ENCODE data around the gene SART3.
A peak's percentile ranks its signal among the peaks of the same experiment; 100 is the strongest.

The SART3 gene

GRCh38 chr12:108573317-108573716 lies 12.3 kb upstream of the SART3 start:
- H3K4ac ChIP-seq (ENCODE audit: low read depth in 1 of 2, low read length in 2 of 2): no peak overlapping the region
- no peaks in the 10 kb centered on the region for H3K79me1 ChIP-seq (replicated peaks; ENCODE audit: low read length, poor library complexity, severe bottlenecking)
- 86% methylated on average over 1 of the region's 2 CpGs for WGBS
- H4K8ac ChIP-seq (ENCODE audit: low read length): no peak overlapping the region
- H3K9me3 ChIP-seq (ENCODE audit: control insufficient read depth, low read length): no peaks in the 10 kb centered on the region
- H2BK5ac ChIP-seq (ENCODE audit: low read depth, low read length, poor library complexity, severe bottlenecking): no peak overlapping the region
- H3K36me3 ChIP-seq (ENCODE audit: control insufficient read depth in 1 of 2, insufficient read depth in 2 of 2, low read depth in 1 of 2, low read length in 2 of 2): peaks cover 6 to 19% of the 10 kb centered on the region in 2 experiments
- no peak overlapping the region for H3K4me2 ChIP-seq (ENCODE audit: low read length, poor library complexity, severe bottlenecking)
- no peak overlapping the region for H3K9ac ChIP-seq (ENCODE audit: low read length)
- H3K18ac ChIP-seq (ENCODE audit: low read depth in 1 of 2, low read length in 2 of 2): no peak overlapping the region
- H2AK5ac ChIP-seq (ENCODE audit: low read length, severe bottlenecking): no peak overlapping the region
- DNase-seq: no peak
- H2BK15ac ChIP-seq (ENCODE audit: low read depth, poor library complexity, severe bottlenecking): no peak overlapping the region
- H2BK120ac ChIP-seq (ENCODE audit: low read depth, low read length): no peak overlapping the region
- H3K23ac ChIP-seq (ENCODE audit: low read length in 2 of 2): no peak overlapping the region
- H3K14ac ChIP-seq (ENCODE audit: low read length in 2 of 2): no peak overlapping the region
- H2BK12ac ChIP-seq (ENCODE audit: low read length in 2 of 2): no peak overlapping the region
- H3K4me3 ChIP-seq (ENCODE audit: insufficient read depth in 1 of 2, low read depth in 1 of 2, low read length in 2 of 2): no peak overlapping the region
- no peak overlapping the region for H3K27ac ChIP-seq (ENCODE audit: low read length, poor library complexity, severe bottlenecking)
- H3K4me1 ChIP-seq (ENCODE audit: control insufficient read depth, insufficient read depth, low read depth, low read length): peaks cover 13% of the 10 kb centered on the region
- no peak overlapping the region for H4K91ac ChIP-seq (ENCODE audit: low read length)
- no peaks in the 10 kb centered on the region for H3K27me3 ChIP-seq (ENCODE audit: control insufficient read depth in 1 of 2, insufficient read depth in 1 of 2, low read length in 2 of 2)
- no peak overlapping the region for H2AFZ ChIP-seq (ENCODE audit: low read depth, low read length)

GRCh38 chr12:108572166-108572790 lies 11.3 kb upstream of the SART3 start:
- Histone ChIP-seq H3K4ac (ENCODE audit: low read depth in 1 of 2, low read length in 2 of 2) (no peak overlapping the region), H2BK15ac (ENCODE audit: low read depth, poor library complexity, severe bottlenecking) (no peak overlapping the region), H3K4me2 (ENCODE audit: low read length, poor library complexity, severe bottlenecking) (no peak overlapping the region), H4K8ac (ENCODE audit: low read length) (no peak overlapping the region), H2BK120ac (ENCODE audit: low read depth, low read length) (no peak overlapping the region), H3K4me3 (ENCODE audit: insufficient read depth in 1 of 2, low read depth in 1 of 2, low read length in 2 of 2) (no peak overlapping the region), H3K9ac (ENCODE audit: low read length) (no peak overlapping the region), H3K18ac (ENCODE audit: low read depth in 1 of 2, low read length in 2 of 2) (no peak overlapping the region), H3K9me3 (ENCODE audit: control insufficient read depth, low read length) (no peaks in the 10 kb centered on the region), H3K36me3 (ENCODE audit: control insufficient read depth in 1 of 2, insufficient read depth in 2 of 2, low read depth in 1 of 2, low read length in 2 of 2) (peaks cover 7 to 29% of the 10 kb centered on the region in 2 experiments), H4K91ac (ENCODE audit: low read length) (no peak overlapping the region), H3K14ac (ENCODE audit: low read length in 2 of 2) (no peak overlapping the region), H2BK12ac (ENCODE audit: low read length in 2 of 2) (peak overlapping the region; percentile 19 to 61), H3K4me1 (ENCODE audit: control insufficient read depth, insufficient read depth, low read depth, low read length) (peaks cover 15% of the 10 kb centered on the region), H3K27me3 (ENCODE audit: control insufficient read depth in 1 of 2, insufficient read depth in 1 of 2, low read length in 2 of 2) (no peaks in the 10 kb centered on the region), H3K27ac (ENCODE audit: low read length, poor library complexity, severe bottlenecking) (no peak overlapping the region), H2AK5ac (ENCODE audit: low read length, severe bottlenecking) (peak overlapping the region; percentile 7), H2BK5ac (ENCODE audit: low read depth, low read length, poor library complexity, severe bottlenecking) (no peak overlapping the region), H3K79me1 (replicated peaks; ENCODE audit: low read length, poor library complexity, severe bottlenecking) (no peaks in the 10 kb centered on the region), H3K23ac (ENCODE audit: low read length in 2 of 2) (no peak overlapping the region), H2AFZ (ENCODE audit: low read depth, low read length) (no peak overlapping the region)
- 89% methylated on average over 8 of the region's 8 CpGs for WGBS
- DNase-seq: no peak

DNA sequence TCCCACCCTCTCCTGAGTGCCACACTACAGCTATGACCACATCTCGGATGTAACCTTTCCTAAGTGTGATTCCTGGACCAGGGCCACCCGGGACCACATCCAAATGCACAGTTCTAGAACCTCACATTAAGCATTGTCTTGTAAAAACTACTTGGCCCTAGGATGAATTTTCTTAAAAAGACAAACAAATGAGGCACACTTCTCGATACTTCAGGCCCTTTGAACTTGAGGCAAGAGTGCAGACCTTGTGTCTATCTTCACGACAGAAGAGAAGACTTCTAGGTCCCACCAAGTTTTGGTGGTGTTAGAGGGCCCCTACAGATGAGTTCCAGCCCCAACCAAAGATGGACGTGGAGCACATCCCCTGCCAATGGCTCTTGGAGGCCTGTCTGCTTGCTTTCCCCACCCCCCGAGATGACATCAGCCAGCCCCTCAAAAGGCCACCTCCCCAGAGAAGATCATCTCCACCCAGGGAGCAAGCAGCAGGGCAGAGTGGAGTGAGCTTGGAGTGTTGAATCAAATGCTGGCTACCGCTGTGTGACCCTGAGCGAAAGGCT lies 10.7 kb upstream of the SART3 start:
- peak overlapping the region in 1 of 2 experiments; percentile 18 for H3K18ac ChIP-seq (ENCODE audit: low read depth in 1 of 2, low read length in 2 of 2)
- no peak overlapping the region for H3K4me2 ChIP-seq (ENCODE audit: low read length, poor library complexity, severe bottlenecking)
- H3K27ac ChIP-seq (ENCODE audit: low read length, poor library complexity, severe bottlenecking): no peak overlapping the region
- H3K9ac ChIP-seq (ENCODE audit: low read length): no peak overlapping the region
- peak overlapping the region in 1 of 2 experiments; percentile 76 for H3K14ac ChIP-seq (ENCODE audit: low read length in 2 of 2)
- H2AK5ac ChIP-seq (ENCODE audit: low read length, severe bottlenecking): peak overlapping the region; percentile 91
- WGBS: 93% methylated on average over 7 of the region's 8 CpGs
- H3K23ac ChIP-seq (ENCODE audit: low read length in 2 of 2): no peak overlapping the region
- H3K9me3 ChIP-seq (ENCODE audit: control insufficient read depth, low read length): no peaks in the 10 kb centered on the region
- H3K4me1 ChIP-seq (ENCODE audit: control insufficient read depth, insufficient read depth, low read depth, low read length): peaks cover 13% of the 10 kb centered on the region
- no peaks in the 10 kb centered on the region for H3K27me3 ChIP-seq (ENCODE audit: control insufficient read depth in 1 of 2, insufficient read depth in 1 of 2, low read length in 2 of 2)
- no peak overlapping the region for H2BK5ac ChIP-seq (ENCODE audit: low read depth, low read length, poor library complexity, severe bottlenecking)
- H2BK12ac ChIP-seq (ENCODE audit: low read length in 2 of 2): peak overlapping the region; percentile 59 to 71
- no peak overlapping the region for H3K4me3 ChIP-seq (ENCODE audit: insufficient read depth in 1 of 2, low read depth in 1 of 2, low read length in 2 of 2)
- peak overlapping the region; percentile 56 for H4K91ac ChIP-seq (ENCODE audit: low read length)
- no peak for DNase-seq
- peak overlapping the region in 1 of 2 experiments; percentile 54 for H3K4ac ChIP-seq (ENCODE audit: low read depth in 1 of 2, low read length in 2 of 2)
- no peaks in the 10 kb centered on the region for H3K79me1 ChIP-seq (replicated peaks; ENCODE audit: low read length, poor library complexity, severe bottlenecking)
- no peak overlapping the region for H2BK15ac ChIP-seq (ENCODE audit: low read depth, poor library complexity, severe bottlenecking)
- H3K36me3 ChIP-seq (ENCODE audit: control insufficient read depth in 1 of 2, insufficient read depth in 2 of 2, low read depth in 1 of 2, low read length in 2 of 2): peaks cover 12 to 35% of the 10 kb centered on the region in 2 experiments
- no peak overlapping the region for H2BK120ac ChIP-seq (ENCODE audit: low read depth, low read length)
- no peak overlapping the region for H4K8ac ChIP-seq (ENCODE audit: low read length)
- H2AFZ ChIP-seq (ENCODE audit: low read depth, low read length): no peak overlapping the region

DNA sequence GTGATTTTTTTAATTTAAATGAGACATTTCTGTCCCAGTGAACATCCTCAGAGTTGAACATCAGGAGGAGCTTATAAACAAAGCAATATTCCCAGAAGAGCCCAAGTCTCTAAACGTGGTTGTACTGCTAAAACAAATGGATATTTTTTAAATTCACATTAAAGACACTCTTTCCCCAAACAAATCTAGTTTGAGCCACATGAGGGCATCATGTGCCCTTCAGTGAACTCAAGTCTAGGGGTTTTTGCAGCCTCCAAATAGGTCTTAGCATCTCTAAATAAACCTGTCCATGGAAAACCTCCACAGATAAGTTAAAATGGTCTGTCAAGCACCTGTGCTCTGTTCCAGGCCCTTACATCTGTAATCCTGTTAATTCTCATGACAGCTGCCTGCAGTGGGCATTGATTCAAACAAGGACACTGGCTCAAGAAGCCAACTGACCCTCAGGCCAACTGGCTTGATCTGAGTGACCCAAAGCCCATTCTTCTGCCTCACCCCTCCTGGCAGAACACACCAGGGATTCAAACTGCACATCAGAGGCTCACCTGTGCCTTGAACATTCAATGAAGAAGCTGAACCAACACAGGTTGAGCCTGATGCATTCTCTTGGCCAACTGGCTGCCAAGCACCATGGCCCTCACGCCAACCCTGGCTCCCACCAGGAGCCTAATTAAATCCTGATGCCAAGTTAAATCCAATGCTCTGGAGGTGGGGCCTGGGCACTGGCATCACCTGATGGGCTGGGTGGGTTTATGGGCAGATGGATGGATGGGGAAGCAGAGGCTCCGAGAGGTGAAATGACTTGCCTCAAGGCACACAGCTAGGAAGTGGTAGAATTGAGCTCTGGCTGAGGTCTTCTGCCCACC lies 10.0 kb upstream of the SART3 start:
- no peak overlapping the region for H3K4me2 ChIP-seq (ENCODE audit: low read length, poor library complexity, severe bottlenecking)
- peak overlapping the region; percentile 56 for H4K91ac ChIP-seq (ENCODE audit: low read length)
- H3K14ac ChIP-seq (ENCODE audit: low read length in 2 of 2): peak overlapping the region in 1 of 2 experiments; percentile 76
- H3K9me3 ChIP-seq (ENCODE audit: control insufficient read depth, low read length): no peaks in the 10 kb centered on the region
- H2BK120ac ChIP-seq (ENCODE audit: low read depth, low read length): no peak overlapping the region
- no peaks in the 10 kb centered on the region for H3K27me3 ChIP-seq (ENCODE audit: control insufficient read depth in 1 of 2, insufficient read depth in 1 of 2, low read length in 2 of 2)
- peak overlapping the region; percentile 2 to 54 for H3K4ac ChIP-seq (ENCODE audit: low read depth in 1 of 2, low read length in 2 of 2)
- H2AFZ ChIP-seq (ENCODE audit: low read depth, low read length): no peak overlapping the region
- H2BK15ac ChIP-seq (ENCODE audit: low read depth, poor library complexity, severe bottlenecking): no peak overlapping the region
- peak; percentile 60 for DNase-seq
- peaks cover 17% of the 10 kb centered on the region for H3K4me1 ChIP-seq (ENCODE audit: control insufficient read depth, insufficient read depth, low read depth, low read length)
- whole genome bisulfite sequencing: 58% methylated on average over 3 of the region's 3 CpGs
- H3K9ac ChIP-seq (ENCODE audit: low read length): no peak overlapping the region
- no peak overlapping the region for H3K23ac ChIP-seq (ENCODE audit: low read length in 2 of 2)
- H2AK5ac ChIP-seq (ENCODE audit: low read length, severe bottlenecking): peak overlapping the region; percentile 91
- H3K4me3 ChIP-seq (ENCODE audit: insufficient read depth in 1 of 2, low read depth in 1 of 2, low read length in 2 of 2): no peak overlapping the region
- H3K79me1 ChIP-seq (replicated peaks; ENCODE audit: low read length, poor library complexity, severe bottlenecking): no peaks in the 10 kb centered on the region
- H2BK12ac ChIP-seq (ENCODE audit: low read length in 2 of 2): peak overlapping the region; percentile 59 to 71
- H3K27ac ChIP-seq (ENCODE audit: low read length, poor library complexity, severe bottlenecking): no peak overlapping the region
- H3K36me3 ChIP-seq (ENCODE audit: control insufficient read depth in 1 of 2, insufficient read depth in 2 of 2, low read depth in 1 of 2, low read length in 2 of 2): peaks cover 17 to 42% of the 10 kb centered on the region in 2 experiments
- H3K18ac ChIP-seq (ENCODE audit: low read depth in 1 of 2, low read length in 2 of 2): peak overlapping the region in 1 of 2 experiments; percentile 2
- H2BK5ac ChIP-seq (ENCODE audit: low read depth, low read length, poor library complexity, severe bottlenecking): no peak overlapping the region
- peak overlapping the region; percentile 12 for H4K8ac ChIP-seq (ENCODE audit: low read length)
